GM18511 (cell line): ENCODE results near the gene ZNF784.

Source experiments
- ATAC-seq: cut with Tn5 transposase; IDR thresholded peaks from one replicate; pipeline ENCODE4 v1.9.1; 2021; ENCODE audit warnings: mild to moderate bottlenecking, moderate library complexity; ENCODE audit not compliant: unreplicated experiment

ZNF784 gene

GRCh38 chr19:55656988-55657747, 32.8 kb upstream of the ZNF784 start:
- no peak for ATAC-seq

GRCh38 chr19:55656552-55656951, 32.2 kb upstream of the ZNF784 start:
- no peak for ATAC-seq

- no peak for ATAC-seq
Measured at GRCh38 chr19:55655648-55656040, 31.3 kb upstream of the ZNF784 start.

GRCh38 chr19:55654868-55655647, 30.7 kb upstream of the ZNF784 start, which contains the start of gene U2AF2:
TSS of gene U2AF2 (plus strand) at chr19:55655035. CDS start at chr19:55655105, 70 bp downstream.
- peak; percentile 46 for ATAC-seq

GRCh38 chr19:55654323-55654867, 30.0 kb upstream of the ZNF784 start:
- peak; percentile 66 for ATAC-seq

GRCh38 chr19:55653651-55654322, 29.4 kb upstream of the ZNF784 start:
- peak; percentile 51 for ATAC-seq

- ATAC-seq: no peak
Measured at GRCh38 chr19:55652311-55653128, 28.2 kb upstream of the ZNF784 start.

- no peak for ATAC-seq
Measured at GRCh38 chr19:55651236-55651635, 26.9 kb upstream of the ZNF784 start.

GRCh38 chr19:55650602-55651230, 26.4 kb upstream of the ZNF784 start:
- ATAC-seq: no peak

- ATAC-seq: no peak
Measured at GRCh38 chr19:55650126-55650557, 25.8 kb upstream of the ZNF784 start.

GRCh38 chr19:55649268-55650125, 25.1 kb upstream of the ZNF784 start:
- ATAC-seq: no peak

- no peak for ATAC-seq
Measured at GRCh38 chr19:55648585-55649267, 24.4 kb upstream of the ZNF784 start.

- ATAC-seq: no peak
Measured at GRCh38 chr19:55647732-55648584, 23.6 kb upstream of the ZNF784 start, which contains the start of gene CCDC106. TSS of gene CCDC106 (plus strand) at chr19:55648212. CDS start at chr19:55649047, 835 bp downstream.

- no peak for ATAC-seq
Measured at GRCh38 chr19:55646889-55647731, 22.7 kb upstream of the ZNF784 start.

GRCh38 chr19:55645512-55645881, 21.1 kb upstream of the ZNF784 start:
- ATAC-seq: no peak

GRCh38 chr19:55644842-55645511, 20.6 kb upstream of the ZNF784 start:
- ATAC-seq: no peak
